GM23248 (cell line): ENCODE results near the gene DOP1B.

Experiments used
- EZH2 ChIP-seq: fragments of 200-600 bp; sonication (generic); IDR thresholded peaks from 2 replicates; pipeline ENCODE4 v1.6.1; 2018; ENCODE audit warnings: antibody characterized with exemption, mild to moderate bottlenecking; ENCODE audit not compliant: insufficient read depth, poor library complexity, severe bottlenecking
- EZH2phosphoT487 ChIP-seq: fragments of 200-600 bp; sonication (generic); IDR thresholded peaks from 2 replicates; pipeline ENCODE4 v1.6.1; 2018; ENCODE audit warnings: antibody characterized with exemption, moderate library complexity, mild to moderate bottlenecking, low read depth; ENCODE audit not compliant: insufficient read depth

DNA sequence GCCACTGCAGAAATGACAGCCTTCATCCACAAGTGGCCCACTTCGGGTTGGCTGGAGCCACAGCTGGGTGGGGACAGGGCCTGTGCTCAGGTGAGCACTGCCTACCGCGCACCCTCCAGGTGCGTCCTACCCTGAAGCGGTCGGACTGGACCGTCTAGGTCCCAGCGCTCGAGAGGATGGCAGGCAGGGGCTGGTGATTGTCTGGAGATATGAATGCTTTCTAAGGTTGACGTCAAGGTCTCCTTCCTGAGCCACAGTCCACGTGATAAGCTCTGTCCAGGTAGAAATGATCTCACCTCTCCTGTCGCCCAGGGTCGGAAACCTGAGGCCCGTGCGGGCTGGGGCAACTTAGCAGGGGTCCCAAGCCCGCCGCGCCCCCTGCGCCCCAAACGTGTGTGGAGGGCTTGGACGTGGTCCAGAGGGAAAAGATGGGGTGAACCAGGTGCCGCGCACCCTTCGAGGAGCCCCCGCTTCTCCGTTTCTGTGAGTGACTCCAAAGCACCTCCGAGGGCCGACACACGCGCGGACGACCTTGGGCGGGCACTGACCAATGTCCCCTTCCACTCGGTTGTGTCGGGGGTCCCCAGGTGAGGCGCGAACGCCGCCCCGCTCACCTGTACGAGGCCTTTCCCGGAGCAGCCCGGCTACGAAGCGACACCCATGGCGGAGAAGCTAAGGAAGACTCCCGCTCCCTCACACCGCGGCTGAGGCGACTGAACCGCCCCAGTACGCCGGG lies 853 bp upstream of the DOP1B start:
- TF ChIP-seq EZH2 (no peak), EZH2phosphoT487 (no peak)
